Upper lobe of left lung (tissue), 4 donors: ENCODE data around the gene GNS.

ENCODE experiments used
- CTCF ChIP-seq, 6 experiments: fragments of 450-650 bp in 4 of 6; fragments of 200-600 bp in 2 of 6; sonication (generic) in 2 of 6; IDR thresholded peaks; one replicate each; pipeline ENCODE4 v1.5.1; 2016 to 2019; ENCODE audit warnings: antibody characterized with exemption in 6 of 6
- POLR2A ChIP-seq, 4 donors: fragments of 450-650 bp; IDR thresholded peaks; one replicate each; pipeline ENCODE4 v1.5.1; 2016 to 2017; ENCODE audit warnings: antibody characterized with exemption in 4 of 4, mild to moderate bottlenecking in 2 of 4
- POLR2AphosphoS5 ChIP-seq, 2 donors: sonication (generic); formaldehyde crosslinking; IDR thresholded peaks; one replicate each; pipeline ENCODE4 v1.5.1; 2017; ENCODE audit warnings: antibody characterized with exemption in 2 of 2

GRCh38 chr12:64806173-64806572 lies 47.0 kb upstream of the GNS start:
- TF ChIP-seq POLR2A (IDR thresholded peaks at IDR 0.05): no peak
- no peak for TF ChIP-seq CTCF (IDR thresholded peaks at IDR 0.05)
- no peak for TF ChIP-seq POLR2AphosphoS5 (IDR thresholded peaks at IDR 0.05)
